GM08714 (cell line): ENCODE measurements around the gene LDLRAD4.

Experiments
- H3K4me3 ChIP-seq: fragments of 200-500 bp; sonication (Bioruptor generic); 2 replicates; pipeline ENCODE4 v1.5.1; 2014; ENCODE audit warnings: mild to moderate bottlenecking, low read length, inconsistent platforms
- ZNF274 ChIP-seq: IDR thresholded peaks from 2 replicates; pipeline ENCODE4 v1.6.1; 2012; ENCODE audit warnings: mild to moderate bottlenecking, low read depth, low read length

The LDLRAD4 gene

GRCh38 chr18:13581496-13582177 is 363.1 kb downstream of the LDLRAD4 start:
- TF ChIP-seq ZNF274, result no peak

GRCh38 chr18:13582178-13582670 is 363.7 kb downstream of the LDLRAD4 start:
- no peak overlapping the region for H3K4me3 ChIP-seq
- TF ChIP-seq ZNF274, result no peak

More at GRCh38 chr18:13581496-13582177, 363.1 kb downstream of the LDLRAD4 start:
- no peak overlapping the region for H3K4me3 ChIP-seq

DNA sequence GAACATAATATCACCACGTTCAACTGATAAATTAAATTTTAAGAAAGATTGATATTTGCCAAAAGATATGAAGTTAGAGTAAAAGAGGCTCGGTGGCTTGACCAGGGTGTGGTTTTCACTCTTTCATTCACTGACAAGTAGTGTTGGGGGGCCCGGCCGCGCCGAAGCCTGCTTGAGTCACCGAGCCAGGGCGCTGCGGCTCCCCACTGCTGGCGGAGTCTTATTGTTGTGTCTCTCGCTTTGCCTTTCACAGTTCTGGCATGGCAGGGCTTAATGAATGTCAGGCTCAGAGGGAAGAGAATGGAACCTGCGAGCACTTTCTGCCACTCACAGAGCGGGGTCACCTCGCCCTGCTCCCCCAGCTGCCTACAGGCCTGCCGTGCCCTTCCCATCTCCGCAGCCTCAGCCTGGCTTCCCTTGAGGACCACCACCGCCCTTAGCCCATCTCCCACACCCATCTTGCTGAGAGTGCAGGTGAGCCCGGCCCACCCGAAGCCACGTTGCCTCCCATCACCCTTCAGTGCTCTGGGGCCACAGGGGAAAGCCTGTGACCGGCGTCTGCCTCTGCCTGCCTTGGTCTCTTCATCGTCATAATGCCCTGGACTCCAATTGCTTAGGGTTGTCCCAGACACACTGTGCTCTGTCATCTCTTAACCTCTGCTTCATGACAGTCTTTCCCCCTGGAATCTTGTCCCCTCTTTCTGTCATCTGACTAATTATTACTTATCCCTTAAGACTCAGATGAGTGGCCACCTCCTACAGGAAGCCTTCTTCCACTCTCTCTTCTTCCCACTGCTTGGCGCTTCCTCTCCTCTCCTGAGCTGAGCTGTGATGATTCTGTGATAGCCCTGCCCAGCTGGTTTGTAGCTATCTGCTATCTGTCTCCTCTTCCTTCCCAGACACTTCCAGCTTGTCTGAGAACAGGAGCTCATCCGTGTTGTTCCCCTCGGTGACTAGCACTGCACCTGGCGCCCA is 365.3 kb downstream of the LDLRAD4 start:
- no peak for TF ChIP-seq ZNF274
- no peak overlapping the region for H3K4me3 ChIP-seq

- H3K4me3 ChIP-seq, result no peak overlapping the region
- no peak for TF ChIP-seq ZNF274
Measured at GRCh38 chr18:13584825-13585224, 366.3 kb downstream of the LDLRAD4 start.

DNA sequence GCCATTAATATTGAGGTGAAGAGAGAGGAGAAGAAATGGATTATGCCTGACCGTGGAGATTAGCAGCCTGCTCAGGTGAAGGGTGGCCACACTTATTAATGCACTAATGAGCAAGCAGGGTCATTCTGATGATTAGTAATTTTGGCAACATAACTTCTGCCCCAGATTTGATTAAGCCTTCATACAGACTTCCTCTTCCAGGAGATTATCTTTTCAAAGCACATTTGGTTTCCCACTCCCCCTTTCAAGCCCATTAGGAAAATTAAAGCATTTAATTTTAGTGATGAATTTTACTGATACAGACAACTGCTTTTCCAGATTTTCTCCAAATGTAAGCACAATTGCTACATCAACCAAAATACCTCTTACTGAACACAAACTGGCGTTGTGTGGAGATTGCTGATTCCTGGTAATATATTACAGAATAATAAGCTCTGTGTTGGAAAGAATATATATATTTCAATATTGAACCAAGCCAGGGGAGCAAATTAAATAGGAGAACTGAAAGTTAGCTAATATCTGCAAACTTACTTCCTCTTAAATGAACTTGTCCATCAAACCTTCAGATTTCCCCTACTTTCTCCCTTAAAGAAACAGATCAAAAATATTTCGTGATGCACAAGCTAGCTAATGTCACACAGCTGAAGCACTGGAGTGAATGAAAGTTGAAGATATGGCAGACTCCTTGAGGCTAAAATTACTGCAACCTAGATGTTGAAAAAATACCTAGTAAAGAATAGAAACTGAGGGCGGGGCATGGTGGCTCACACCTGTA is 367.0 kb downstream of the LDLRAD4 start:
- TF ChIP-seq ZNF274, result no peak
- no peak overlapping the region; the same call in 1 of the 2 replicates for H3K4me3 ChIP-seq

GRCh38 chr18:13587001-13587400 is 368.4 kb downstream of the LDLRAD4 start:
- H3K4me3 ChIP-seq, result no peak overlapping the region
- TF ChIP-seq ZNF274, result no peak

GRCh38 chr18:13587477-13587876 is 368.9 kb downstream of the LDLRAD4 start:
- no peak for TF ChIP-seq ZNF274
- no peak overlapping the region for H3K4me3 ChIP-seq

GRCh38 chr18:13587937-13588336 is 369.4 kb downstream of the LDLRAD4 start:
- H3K4me3 ChIP-seq, result no peak overlapping the region
- no peak for TF ChIP-seq ZNF274

GRCh38 chr18:13589316-13589715 is 370.8 kb downstream of the LDLRAD4 start:
- no peak overlapping the region for H3K4me3 ChIP-seq
- TF ChIP-seq ZNF274, result no peak

- TF ChIP-seq ZNF274, result no peak
- no peak overlapping the region for H3K4me3 ChIP-seq
Measured at GRCh38 chr18:13589943-13590342, 371.4 kb downstream of the LDLRAD4 start.

DNA sequence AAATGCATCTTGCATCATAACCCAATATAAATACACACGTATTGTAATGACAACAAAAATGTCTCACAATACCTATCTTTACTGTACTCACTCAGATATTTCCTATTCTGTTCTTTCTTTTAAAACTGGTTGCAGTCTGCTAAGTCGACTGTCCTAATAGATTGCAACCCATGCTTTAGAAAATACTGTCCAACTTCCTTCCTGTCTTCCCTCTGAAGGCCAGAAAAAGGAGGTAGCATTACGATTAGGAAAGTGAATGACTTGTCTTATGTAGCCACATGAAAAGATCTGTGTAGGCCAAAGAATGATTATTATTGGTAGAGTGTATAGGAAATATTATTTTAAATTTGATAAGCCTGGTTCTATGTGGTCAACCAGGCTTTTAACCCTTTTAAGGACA is 373.7 kb downstream of the LDLRAD4 start:
- H3K4me3 ChIP-seq, result no peak overlapping the region
- TF ChIP-seq ZNF274, result no peak

DNA sequence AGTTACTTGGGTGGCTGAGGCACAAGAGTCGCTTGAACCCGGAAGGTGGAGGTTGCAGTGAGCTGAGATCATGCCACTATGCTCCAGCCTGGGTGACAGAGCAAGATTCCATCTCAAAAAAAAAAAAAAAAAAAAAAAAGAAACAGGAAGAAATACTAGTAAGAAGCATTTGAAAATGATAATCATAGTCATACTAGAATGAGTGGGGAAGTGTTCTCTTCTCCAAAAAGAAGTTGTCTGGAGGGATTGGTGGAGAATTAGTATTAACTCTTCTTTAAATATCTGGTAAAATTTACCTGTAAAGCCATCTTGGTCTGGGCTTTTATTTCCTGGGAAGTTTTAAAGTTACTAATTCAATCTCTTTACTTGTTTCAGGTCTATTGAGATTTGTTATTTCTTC is 376.0 kb downstream of the LDLRAD4 start:
- TF ChIP-seq ZNF274, result no peak

DNA sequence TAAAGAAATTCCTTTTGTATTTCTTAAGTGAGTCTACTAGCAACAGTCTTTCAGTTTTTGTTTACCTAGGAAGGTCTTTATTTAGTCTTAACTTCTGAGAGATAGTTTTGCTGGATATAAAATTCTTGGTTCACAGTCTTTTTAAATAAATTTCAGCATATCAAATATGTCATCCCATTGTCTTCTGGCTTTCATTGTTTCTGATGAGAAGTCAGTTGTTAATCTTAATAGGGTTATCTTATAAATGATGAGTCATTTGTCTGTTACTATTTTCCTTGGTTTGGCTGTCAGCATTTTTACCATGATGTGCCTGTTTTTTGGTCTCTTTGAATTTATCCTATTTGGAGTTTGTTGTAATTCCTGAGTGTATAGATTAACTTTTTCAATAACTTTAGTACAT is 378.5 kb downstream of the LDLRAD4 start:
- TF ChIP-seq ZNF274, result no peak
- H3K4me3 ChIP-seq, result no peak overlapping the region

More for the DNA sequence above, 376.0 kb downstream of the LDLRAD4 start:
- no peak overlapping the region for H3K4me3 ChIP-seq

DNA sequence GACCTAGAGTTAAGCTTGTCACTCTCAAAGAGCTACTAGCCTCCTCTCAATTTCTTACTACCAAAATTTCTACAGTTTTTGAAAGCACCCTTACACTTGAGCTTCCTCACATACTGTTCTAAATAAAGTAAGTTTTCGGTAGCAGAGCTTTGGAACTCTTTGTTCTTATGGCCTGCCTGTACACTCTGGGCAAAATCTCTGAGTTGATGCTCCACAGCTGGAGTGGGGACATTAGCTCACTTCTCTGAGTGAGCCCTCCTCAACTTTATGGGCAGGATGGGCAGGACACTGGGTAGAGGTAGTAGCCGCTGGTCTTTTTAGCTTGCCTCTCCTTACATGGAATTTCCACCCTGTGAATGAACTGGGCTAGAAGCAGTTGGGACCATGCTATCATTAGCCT is 380.0 kb downstream of the LDLRAD4 start:
- TF ChIP-seq ZNF274, result no peak
- H3K4me3 ChIP-seq, result no peak overlapping the region

GRCh38 chr18:13599031-13599430 is 380.5 kb downstream of the LDLRAD4 start:
- no peak overlapping the region for H3K4me3 ChIP-seq

More at GRCh38 chr18:13599031-13599430, 380.5 kb downstream of the LDLRAD4 start:
- TF ChIP-seq ZNF274, result no peak
